Memory B cell (primary cell): ENCODE data around the gene MT1A.
"Not testable (repeated sequence)": the region's sequence is repeated elsewhere in the genome, so short reads cannot be mapped to it uniquely, and the experiment has no call there.

Experiments
- ATAC-seq: fragments of 150-1000 bp; cut with Tn5 transposase; 2 replicates; pipeline ENCODE4 v1.10.0; 2021; ENCODE audit warnings: low read depth, mild to moderate bottlenecking, moderate library complexity
- DNase-seq, 2 donors: peaks; one replicate each; pipeline ENCODE4 v3.0.0; 2022; ENCODE audit warnings: low spot score in 2 of 2
- H3K27ac Mint-ChIP-seq: one replicate; pipeline ENCODE4 v1.8.0; 2022; ENCODE audit warnings: mild to moderate bottlenecking, moderate library complexity, mixed read lengths
- H3K27me3 Mint-ChIP-seq: one replicate; pipeline ENCODE4 v1.8.0; 2022; ENCODE audit warnings: mixed read lengths
- H3K36me3 Mint-ChIP-seq: one replicate; pipeline ENCODE4 v1.8.0; 2022; ENCODE audit warnings: mild to moderate bottlenecking, mixed read lengths
- H3K4me1 Mint-ChIP-seq: one replicate; pipeline ENCODE4 v1.8.0; 2022; ENCODE audit warnings: mixed read lengths
- H3K4me3 Mint-ChIP-seq: one replicate; pipeline ENCODE4 v1.8.0; 2022; ENCODE audit warnings: mild to moderate bottlenecking, moderate library complexity, mixed read lengths
- H3K9me3 Mint-ChIP-seq: one replicate; pipeline ENCODE4 v1.8.0; 2022; ENCODE audit warnings: mixed read lengths

Gene MT1A

GRCh38 chr16:56617212-56618085 is 21.0 kb upstream of the MT1A start:
- peak; percentile 27 for ATAC-seq
- Mint-ChIP-seq H3K27me3 (peaks cover 12% of the 10 kb centered on the region), H3K4me1 (peaks cover 6% of the 10 kb centered on the region), H3K27ac (no peak overlapping the region), H3K36me3 (no peaks in the 10 kb centered on the region), H3K9me3 (no peaks in the 10 kb centered on the region), H3K4me3 (peak overlapping the region; percentile 66)
- DNase-seq: no peak

DNA sequence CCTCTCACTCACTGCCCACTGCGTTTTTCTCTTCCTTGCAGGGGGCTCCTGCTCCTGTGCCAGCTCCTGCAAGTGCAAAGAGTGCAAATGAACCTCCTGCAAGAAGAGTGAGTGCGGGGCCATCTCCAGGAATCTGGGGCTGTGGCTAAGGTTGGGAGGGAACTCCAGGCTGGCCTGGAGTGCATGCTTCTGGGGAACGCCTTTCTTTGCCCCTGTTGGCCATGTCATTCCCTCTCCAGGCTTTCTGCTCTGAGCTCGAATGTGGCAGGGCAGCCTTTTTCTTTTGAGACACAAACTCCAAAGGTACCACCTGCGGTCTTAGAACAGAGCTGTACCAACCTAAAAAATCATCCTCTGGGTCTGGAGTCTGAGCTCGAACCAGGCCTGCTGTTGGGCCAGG is 20.3 kb upstream of the MT1A start:
- DNase-seq (no peak), ATAC-seq (no peak)
- Mint-ChIP-seq H3K27ac (no peak overlapping the region), H3K36me3 (no peaks in the 10 kb centered on the region), H3K4me3 (no peak overlapping the region), H3K4me1 (peaks cover 6% of the 10 kb centered on the region), H3K27me3 (peaks cover 12% of the 10 kb centered on the region), H3K9me3 (no peaks in the 10 kb centered on the region)

GRCh38 chr16:56620339-56620897 is 18.0 kb upstream of the MT1A start:
- Mint-ChIP-seq H3K36me3 (no peaks in the 10 kb centered on the region), H3K4me3 (no peak overlapping the region), H3K4me1 (peaks cover 11% of the 10 kb centered on the region), H3K27me3 (peaks cover 22% of the 10 kb centered on the region), H3K27ac (no peak overlapping the region), H3K9me3 (no peaks in the 10 kb centered on the region)
- DNase-seq (no peak), ATAC-seq (no peak)

DNA sequence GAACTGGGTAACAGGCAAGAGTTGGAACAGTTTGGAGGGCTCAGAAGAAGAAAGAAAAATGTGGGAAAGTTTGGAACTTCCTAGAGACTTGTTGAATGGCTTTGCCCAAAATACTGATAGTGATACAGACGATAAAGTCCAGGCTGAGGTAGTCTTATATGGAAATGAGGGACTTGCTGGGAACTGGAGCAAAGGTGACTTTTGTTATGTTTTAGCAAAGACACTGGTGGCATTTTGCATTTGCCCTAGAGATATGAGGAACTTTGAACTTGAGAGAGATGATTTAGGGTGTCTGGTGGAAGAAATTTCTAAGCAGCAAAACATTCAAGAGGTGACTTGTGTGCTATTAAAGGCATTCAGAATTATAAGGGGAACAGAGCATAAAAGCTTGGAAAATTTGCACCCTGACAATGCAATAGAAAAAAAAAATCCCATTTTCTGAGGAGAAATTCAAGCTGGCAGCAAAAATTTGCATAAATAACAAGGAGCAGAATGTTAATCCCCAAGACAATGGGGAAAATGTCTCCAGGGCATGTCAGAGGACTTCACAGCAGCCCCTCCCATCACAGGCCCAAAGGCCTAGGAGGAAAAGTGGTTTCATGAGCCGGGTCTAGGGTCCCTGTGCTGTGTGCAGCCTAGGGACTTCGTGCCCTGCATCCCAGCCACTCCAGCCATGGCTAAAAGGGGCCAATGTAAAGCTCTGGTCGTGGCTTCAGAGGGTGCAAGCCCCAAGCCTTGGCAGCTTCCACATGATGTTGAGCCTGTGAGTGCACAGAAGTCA is 16.6 kb upstream of the MT1A start:
- ATAC-seq, H3K36me3 Mint-ChIP-seq, H3K4me3 Mint-ChIP-seq, H3K9me3 Mint-ChIP-seq, DNase-seq, H3K27ac Mint-ChIP-seq: not testable (repeated sequence)
- Mint-ChIP-seq H3K27me3 (peaks cover 25% of the 10 kb centered on the region), H3K4me1 (peaks cover 14% of the 10 kb centered on the region)

- peaks cover 18% of the 10 kb centered on the region for H3K27me3 Mint-ChIP-seq
- not testable (repeated sequence) for H3K36me3 Mint-ChIP-seq, ATAC-seq, DNase-seq, H3K9me3 Mint-ChIP-seq, H3K27ac Mint-ChIP-seq, H3K4me3 Mint-ChIP-seq, H3K4me1 Mint-ChIP-seq
These were observed 15.3 kb upstream of the MT1A start for GRCh38 chr16:56623184-56623583.

GRCh38 chr16:56623637-56624036 is 14.8 kb upstream of the MT1A start:
- DNase-seq (no peak), ATAC-seq (no peak)
- peaks cover 10% of the 10 kb centered on the region for H3K4me1 Mint-ChIP-seq
- peaks cover 18% of the 10 kb centered on the region for H3K27me3 Mint-ChIP-seq
- H3K36me3 Mint-ChIP-seq: no peaks in the 10 kb centered on the region
- H3K27ac Mint-ChIP-seq: no peak overlapping the region
- no peak overlapping the region for H3K4me3 Mint-ChIP-seq
- no peaks in the 10 kb centered on the region for H3K9me3 Mint-ChIP-seq

- ATAC-seq: peak; percentile 45
- DNase-seq: no peak
- Mint-ChIP-seq H3K9me3 (no peaks in the 10 kb centered on the region), H3K4me3 (peak within 1 kb of the TSS; percentile 81), H3K27me3 (peaks cover 16% of the 10 kb centered on the region), H3K36me3 (no peaks in the 10 kb centered on the region), H3K4me1 (peaks cover 17% of the 10 kb centered on the region), H3K27ac (no peak within 1 kb of the TSS)
These were observed 13.1 kb upstream of the MT1A start, which contains the start of gene MT1E for GRCh38 chr16:56625140-56625942. TSS of gene MT1E (plus strand) at chr16:56625781. CDS start at chr16:56625852, 71 bp downstream.

GRCh38 chr16:56625943-56626654 is 12.4 kb upstream of the MT1A start:
- DNase-seq (no peak), ATAC-seq (no peak)
- Mint-ChIP-seq H3K4me3 (peak overlapping the region; percentile 76), H3K36me3 (no peaks in the 10 kb centered on the region), H3K4me1 (peaks cover 21% of the 10 kb centered on the region), H3K9me3 (no peaks in the 10 kb centered on the region), H3K27me3 (peaks cover 14% of the 10 kb centered on the region), H3K27ac (no peak overlapping the region)

DNA sequence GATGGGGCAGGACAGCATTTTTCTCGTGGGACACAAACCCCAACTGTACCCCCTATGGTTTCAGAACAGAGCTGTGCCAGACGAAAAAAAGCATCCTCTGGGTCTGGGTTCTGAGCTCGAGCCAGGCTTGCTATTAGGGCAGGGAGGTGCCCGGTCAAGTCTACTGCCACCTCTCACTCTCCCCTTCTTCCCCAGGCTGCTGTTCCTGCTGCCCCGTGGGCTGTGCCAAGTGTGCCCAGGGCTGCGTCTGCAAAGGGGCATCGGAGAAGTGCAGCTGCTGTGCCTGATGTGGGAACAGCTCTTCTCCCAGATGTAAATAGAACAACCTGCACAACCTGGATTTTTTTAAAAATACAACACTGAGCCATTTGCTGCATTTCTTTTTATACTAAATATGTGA is 11.8 kb upstream of the MT1A start:
- Mint-ChIP-seq H3K9me3 (no peaks in the 10 kb centered on the region), H3K36me3 (no peaks in the 10 kb centered on the region), H3K27me3 (peaks cover 15% of the 10 kb centered on the region), H3K27ac (no peak overlapping the region), H3K4me1 (peaks cover 21% of the 10 kb centered on the region), H3K4me3 (no peak overlapping the region)
- no peak for DNase-seq
- no peak for ATAC-seq

GRCh38 chr16:56628486-56629350 is 9.7 kb upstream of the MT1A start:
- ATAC-seq: no peak
- H3K4me1 Mint-ChIP-seq: peaks cover 28% of the 10 kb centered on the region
- no peaks in the 10 kb centered on the region for H3K36me3 Mint-ChIP-seq
- H3K27me3 Mint-ChIP-seq: peaks cover 20% of the 10 kb centered on the region
- H3K4me3 Mint-ChIP-seq: no peak overlapping the region
- DNase-seq: no peak
- no peak overlapping the region for H3K27ac Mint-ChIP-seq
- H3K9me3 Mint-ChIP-seq: no peaks in the 10 kb centered on the region

- DNase-seq (no peak), ATAC-seq (no peak)
- H3K9me3 Mint-ChIP-seq: no peaks in the 10 kb centered on the region
- peaks cover 28% of the 10 kb centered on the region for H3K4me1 Mint-ChIP-seq
- no peaks in the 10 kb centered on the region for H3K36me3 Mint-ChIP-seq
- no peak overlapping the region for H3K27ac Mint-ChIP-seq
- peaks cover 21% of the 10 kb centered on the region for H3K27me3 Mint-ChIP-seq
- no peak overlapping the region for H3K4me3 Mint-ChIP-seq
These were observed 8.9 kb upstream of the MT1A start for GRCh38 chr16:56629531-56629930.

GRCh38 chr16:56630134-56630533 is 8.3 kb upstream of the MT1A start:
- H3K27ac Mint-ChIP-seq: no peak overlapping the region
- no peak overlapping the region for H3K4me3 Mint-ChIP-seq
- H3K4me1 Mint-ChIP-seq: peaks cover 30% of the 10 kb centered on the region
- DNase-seq (peak in 1 of 2 donors; percentile 47), ATAC-seq (peak; percentile 96)
- H3K36me3 Mint-ChIP-seq: no peaks in the 10 kb centered on the region
- peaks cover 24% of the 10 kb centered on the region for H3K27me3 Mint-ChIP-seq
- no peaks in the 10 kb centered on the region for H3K9me3 Mint-ChIP-seq
